NCI-H524 (cell line): ENCODE results near the gene E2F7.

Experiments
- DNase-seq, 2 experiments: peaks; one replicate each; lab custom pipeline; 2025; lab: John Stamatoyannopoulos, UW

The E2F7 gene

GRCh38 chr12:77062846-77063461, 2.4 kb downstream of the E2F7 start:
- DNase-seq, result no peak

DNA sequence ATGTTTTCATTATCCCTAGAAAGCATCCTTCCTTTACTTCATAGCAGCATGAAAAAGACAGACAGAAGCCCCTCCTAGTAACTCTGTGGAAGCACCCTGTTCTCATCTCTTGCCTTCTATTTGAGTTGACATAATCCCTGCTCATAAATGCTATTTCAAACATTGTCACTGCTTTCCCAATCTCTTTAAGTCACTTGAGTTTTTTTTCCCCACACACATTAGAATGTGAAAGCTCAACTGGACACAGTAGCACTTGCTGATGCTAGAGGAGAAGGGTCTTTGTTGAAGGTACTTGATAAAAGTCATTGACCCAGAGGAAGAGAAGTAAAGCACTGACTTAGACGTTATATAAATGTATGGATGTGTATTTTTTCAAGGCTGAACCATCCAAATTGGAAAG, 3.0 kb downstream of the E2F7 start:
- no peak for DNase-seq

DNA sequence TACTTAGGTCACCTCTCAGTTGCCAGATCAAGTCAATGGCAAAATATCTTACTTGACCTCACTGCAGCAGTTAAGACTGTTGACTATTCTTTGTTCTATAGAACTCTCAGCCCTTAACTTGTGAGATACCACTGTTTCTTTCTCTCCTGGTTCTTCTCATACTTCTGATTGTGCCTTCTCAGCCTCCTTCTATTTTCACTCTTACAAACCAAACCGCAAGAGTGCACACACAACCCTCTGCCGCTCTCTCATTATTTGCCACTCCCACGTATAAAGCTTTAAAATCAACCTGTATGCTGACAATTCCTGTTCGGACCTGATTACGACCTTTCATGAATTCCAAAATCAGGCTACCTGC, 4.5 kb downstream of the E2F7 start:
- no peak for DNase-seq

DNA sequence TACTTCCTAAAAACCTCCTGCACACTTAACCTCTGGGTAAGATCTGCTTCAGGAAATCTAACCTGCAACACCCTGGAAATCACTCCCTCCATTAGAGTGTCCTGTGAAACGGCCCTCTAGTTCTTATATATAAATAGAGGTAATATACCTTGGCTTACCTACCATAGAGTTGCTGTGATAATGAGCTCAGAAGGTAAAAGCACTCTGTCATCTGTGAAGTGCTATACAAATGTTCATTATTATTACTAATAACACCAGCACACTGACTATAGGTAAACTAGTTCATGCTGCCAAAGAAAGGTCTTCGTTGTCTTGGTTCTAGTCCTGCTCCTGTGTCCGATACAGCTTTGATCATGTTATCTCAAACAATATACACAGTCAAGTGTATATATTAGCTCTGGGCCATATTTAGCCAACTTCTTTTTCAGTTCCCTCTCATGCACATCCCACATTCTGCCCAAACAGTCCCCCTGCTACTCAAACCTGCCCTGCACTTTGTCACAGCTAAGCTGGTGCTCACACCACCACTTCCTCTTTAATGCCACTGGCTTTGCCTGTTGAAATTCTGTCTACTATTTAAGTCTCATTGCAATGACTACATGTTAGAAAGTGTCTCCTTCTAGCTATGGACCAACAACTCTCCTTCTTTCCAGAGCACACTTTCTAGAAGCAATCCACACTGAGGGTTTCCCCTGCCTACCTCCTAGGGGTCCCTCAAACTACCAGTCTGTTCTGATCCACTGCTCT, 5.1 kb downstream of the E2F7 start:
- no peak for DNase-seq

DNA sequence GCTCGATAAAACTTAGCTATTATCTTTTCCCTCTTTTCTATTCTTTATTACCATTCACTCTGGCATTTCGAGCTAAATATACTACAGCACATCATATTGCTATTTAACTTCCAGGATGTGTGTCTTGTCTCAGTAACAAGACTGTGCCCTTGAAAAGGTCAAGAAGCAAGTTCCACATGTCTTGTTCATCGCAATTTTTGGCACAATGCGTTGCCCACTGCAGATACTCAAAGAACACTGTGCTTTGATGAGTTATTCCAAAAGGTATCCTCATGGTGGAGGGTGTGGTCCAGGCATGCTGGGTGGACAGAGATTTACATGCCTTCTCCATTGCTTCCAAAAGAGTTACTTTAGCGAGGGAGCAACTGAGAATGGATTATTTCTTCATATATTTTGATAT, 6.6 kb downstream of the E2F7 start:
- DNase-seq, result no peak

GRCh38 chr12:77054851-77055250, 10.5 kb downstream of the E2F7 start:
- DNase-seq, result no peak

DNA sequence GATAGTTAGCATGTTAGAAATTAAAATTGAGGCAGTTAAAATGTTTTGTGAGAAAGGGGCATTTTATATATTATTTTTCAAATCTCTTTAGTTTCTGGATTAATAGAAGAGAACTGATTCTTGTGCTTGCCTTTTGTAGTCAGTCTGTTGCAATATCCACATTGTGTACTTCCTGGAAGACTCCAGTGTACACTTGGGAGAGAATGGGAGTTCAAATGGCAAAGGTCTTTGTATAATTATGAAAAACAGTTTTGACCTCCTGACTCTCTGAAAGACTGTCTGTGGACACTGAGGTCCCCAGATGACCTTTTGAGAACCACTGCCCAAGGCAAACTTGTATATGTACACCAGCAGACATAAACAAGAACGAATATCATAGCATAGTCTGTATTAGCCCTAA, 12.1 kb downstream of the E2F7 start:
- no peak for DNase-seq

DNA sequence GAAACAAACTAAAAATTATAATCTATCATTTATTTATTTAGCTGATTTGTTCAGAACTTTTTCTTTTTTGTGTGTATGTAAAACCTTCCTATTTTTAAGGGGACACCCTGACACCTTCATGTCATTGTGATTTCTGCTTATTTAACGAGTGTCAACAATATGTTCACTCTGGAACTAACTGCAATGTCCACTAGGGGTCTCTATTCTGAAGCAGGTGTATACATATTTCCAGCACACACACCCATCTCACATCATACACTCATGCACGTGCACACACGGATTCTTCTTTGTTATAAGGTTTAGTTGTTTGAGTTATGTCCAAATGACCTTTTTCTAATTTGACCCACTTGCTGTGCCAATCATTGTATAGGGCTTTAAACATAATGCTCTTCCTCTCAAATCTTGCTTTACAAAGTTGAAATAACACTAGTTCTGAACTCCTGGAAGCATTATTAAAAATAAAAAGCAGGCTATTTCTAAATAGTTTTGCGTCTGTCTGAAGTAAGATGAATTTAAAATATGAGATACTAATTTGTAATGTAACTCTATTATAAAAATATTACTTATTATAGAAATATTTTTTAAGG, 15.5 kb downstream of the E2F7 start:
- DNase-seq, result peak; percentile 20 to 67

- DNase-seq, result peak; percentile 15 to 76
Measured at GRCh38 chr12:77047341-77048109, 17.8 kb downstream of the E2F7 start.

GRCh38 chr12:77046468-77046867, 18.9 kb downstream of the E2F7 start:
- DNase-seq, result no peak

- peak in 1 of 2 experiments; percentile 29 for DNase-seq
Measured at GRCh38 chr12:77045183-77045582, 20.2 kb downstream of the E2F7 start.

- no peak for DNase-seq
Measured at GRCh38 chr12:77044721-77045120, 20.6 kb downstream of the E2F7 start.

DNA sequence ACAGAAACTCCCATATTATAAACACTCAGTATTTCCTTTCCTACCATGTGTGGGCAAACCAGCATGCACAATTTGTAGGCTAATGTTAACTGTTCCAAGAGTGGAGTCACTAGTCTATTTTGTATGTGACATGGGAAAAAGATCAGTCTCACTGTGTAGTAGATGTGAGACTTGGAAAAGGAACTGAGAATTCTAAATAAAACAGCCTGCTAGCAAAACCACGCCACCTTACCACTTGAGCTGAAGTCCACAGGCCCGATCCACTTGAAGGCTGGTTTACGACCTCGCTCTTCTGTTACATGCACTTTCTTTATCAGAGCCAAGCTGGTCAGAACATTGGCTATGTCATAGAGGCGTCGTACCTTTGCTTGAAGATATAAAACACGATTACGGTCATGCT, 22.5 kb downstream of the E2F7 start:
- no peak for DNase-seq

DNA sequence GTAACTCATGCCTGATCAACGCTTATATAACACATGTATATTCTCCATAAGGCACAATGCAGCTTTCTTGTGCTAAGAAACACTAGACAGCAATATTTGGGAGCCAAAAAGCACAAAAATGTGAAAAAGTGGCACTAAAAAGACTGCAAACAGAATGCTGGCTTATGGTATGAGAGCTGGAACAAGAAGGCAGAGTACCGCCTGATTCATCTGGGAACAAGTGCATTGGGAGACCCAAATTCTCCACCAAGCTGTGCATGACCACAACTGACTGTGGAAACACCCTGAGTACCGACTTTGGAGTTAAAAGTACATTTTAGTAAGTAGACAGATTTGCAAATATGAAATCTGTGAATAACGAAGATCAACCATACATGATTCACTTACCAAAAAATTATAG, 25.1 kb downstream of the E2F7 start:
- DNase-seq, result no peak

DNA sequence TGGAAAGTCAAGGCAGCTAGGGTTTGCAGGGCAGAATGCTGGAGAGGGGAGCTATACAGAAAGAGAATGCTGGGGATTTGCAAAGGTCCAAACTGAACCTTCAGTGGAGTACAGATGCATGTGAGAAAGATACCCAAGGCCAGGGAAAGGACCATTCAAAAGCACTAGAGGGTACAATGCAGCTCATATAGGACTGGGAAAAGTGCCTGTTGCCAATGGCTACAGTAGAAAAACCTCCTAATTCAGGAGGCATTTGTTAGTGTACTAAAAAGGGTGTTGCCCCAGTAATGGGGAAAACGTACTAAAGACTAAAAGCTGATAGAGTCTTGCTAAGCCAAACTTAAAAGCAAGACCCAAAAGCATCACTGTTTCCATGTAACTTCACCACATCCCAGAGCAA, 30.1 kb downstream of the E2F7 start:
- no peak for DNase-seq

- DNase-seq, result no peak
Measured at GRCh38 chr12:77033658-77034536, 31.5 kb downstream of the E2F7 start.

GRCh38 chr12:77032406-77032805, 33.0 kb downstream of the E2F7 start:
- DNase-seq, result no peak

- DNase-seq, result no peak
Measured at GRCh38 chr12:77031745-77032144, 33.6 kb downstream of the E2F7 start.

DNA sequence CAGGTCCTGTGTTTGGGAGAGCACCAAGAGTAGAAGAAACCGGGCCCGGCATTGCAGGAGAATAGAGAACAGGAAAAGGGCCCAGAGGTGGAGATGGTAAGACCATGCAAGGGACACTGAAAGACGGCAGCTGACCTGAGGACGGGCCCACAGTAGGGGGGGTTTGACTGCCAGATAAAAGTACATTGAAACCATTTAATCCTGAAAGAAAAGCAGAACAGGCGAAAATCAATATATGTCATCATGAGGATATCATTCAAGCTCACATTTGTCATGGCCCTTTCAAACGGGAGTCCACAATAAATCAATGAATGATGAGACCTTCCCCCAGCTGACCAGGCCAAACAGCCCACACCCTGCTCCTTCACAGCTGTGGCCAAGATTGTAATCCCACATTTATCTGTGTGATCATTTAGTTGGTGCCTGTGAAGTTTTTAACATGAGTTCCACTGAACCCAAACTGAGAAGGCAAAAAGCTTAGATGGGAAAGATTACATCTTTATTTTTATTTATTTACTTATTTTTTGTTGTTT, 39.5 kb downstream of the E2F7 start:
- no peak for DNase-seq

GRCh38 chr12:77023501-77023900, 41.9 kb downstream of the E2F7 start:
- no peak for DNase-seq

DNA sequence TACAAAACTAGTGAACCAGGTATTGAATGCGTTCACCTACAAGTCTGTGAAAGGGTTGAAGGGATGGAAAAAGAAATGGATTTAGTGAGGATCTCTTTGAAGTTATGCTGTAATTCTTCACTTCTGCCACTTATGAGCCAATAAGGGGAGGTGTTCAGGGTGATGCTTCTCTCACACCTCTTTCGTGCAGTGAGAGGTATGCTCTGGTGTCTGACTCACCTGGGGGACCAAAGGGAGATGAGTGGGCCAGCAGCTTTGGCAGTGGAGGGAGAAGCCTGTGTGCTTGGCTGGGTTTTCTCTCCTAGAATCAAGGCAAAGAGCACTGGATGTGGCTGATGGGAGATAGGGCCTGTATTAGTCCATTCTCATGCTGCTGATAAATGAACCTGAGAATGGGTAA, 45.4 kb downstream of the E2F7 start:
- DNase-seq, result no peak

- DNase-seq, result no peak
Measured at GRCh38 chr12:77016606-77017005, 48.8 kb downstream of the E2F7 start.
